Colonic mucosa (tissue), 4 donors: ENCODE results near the gene RAB11FIP4. TPM values are rescaled to one million over a fixed set of nuclear protein-coding genes. Genes with fewer than 3 reads are reported as not detected.

ENCODE experiments used
- DNase-seq: peaks from one replicate; pipeline ENCODE4 v3.0.0-alpha.2; 2020
- H3K27ac ChIP-seq: fragments of 200-600 bp; one replicate; pipeline ENCODE4 v1.8.0; 2021
- H3K27me3 ChIP-seq: fragments of 200-600 bp; one replicate; pipeline ENCODE4 v1.8.0; 2021
- H3K36me3 ChIP-seq: fragments of 200-600 bp; one replicate; pipeline ENCODE4 v1.8.0; 2021
- H3K4me1 ChIP-seq: fragments of 200-600 bp; one replicate; pipeline ENCODE4 v1.8.0; 2021; ENCODE audit warnings: mild to moderate bottlenecking
- H3K4me3 ChIP-seq: fragments of 200-600 bp; one replicate; pipeline ENCODE4 v1.8.0; 2021
- H3K9ac ChIP-seq, 2 donors: one replicate each; pipeline ENCODE4 v1.7.0; 2013; ENCODE audit warnings: control low read depth in 2 of 2, low read depth in 2 of 2, low read length in 2 of 2
- H3K9me3 ChIP-seq: fragments of 200-600 bp; one replicate; pipeline ENCODE4 v1.8.0; 2021
- intact Hi-C: fragments of 100-400 bp; cut with DNase I; formaldehyde crosslinking; loops from one replicate; pipeline ENCODE4 v1.14.1; 2022
- total RNA-seq, 2 donors: library from RNA; stranded (reverse); fragmentation: NEBNext Ultra II Directional in 1 of 2; extraction: Animal tissue kit (Norgen Biotek cat#: 25700) in 1 of 2; gene quantifications; one replicate each; pipeline ENCODE4 v1.2.1, GENCODE V29; 2021
- TF ChIP-seq, protein P1 (sequence below): fragments of 200-600 bp; IDR thresholded peaks from one replicate; pipeline ENCODE4 v1.8.0; 2022; ENCODE audit warnings: antibody characterized with exemption, mild to moderate bottlenecking
- donor health status: healthy.
- donor health status: DM: no; HTN: no; CAD: no.
- donor health status: DM: no; HTN: no; CAD: no.

RAB11FIP4 gene
- total RNA-seq, 2 donors from 2014 or later, result 41.5 to 46.0 TPM

DNA sequence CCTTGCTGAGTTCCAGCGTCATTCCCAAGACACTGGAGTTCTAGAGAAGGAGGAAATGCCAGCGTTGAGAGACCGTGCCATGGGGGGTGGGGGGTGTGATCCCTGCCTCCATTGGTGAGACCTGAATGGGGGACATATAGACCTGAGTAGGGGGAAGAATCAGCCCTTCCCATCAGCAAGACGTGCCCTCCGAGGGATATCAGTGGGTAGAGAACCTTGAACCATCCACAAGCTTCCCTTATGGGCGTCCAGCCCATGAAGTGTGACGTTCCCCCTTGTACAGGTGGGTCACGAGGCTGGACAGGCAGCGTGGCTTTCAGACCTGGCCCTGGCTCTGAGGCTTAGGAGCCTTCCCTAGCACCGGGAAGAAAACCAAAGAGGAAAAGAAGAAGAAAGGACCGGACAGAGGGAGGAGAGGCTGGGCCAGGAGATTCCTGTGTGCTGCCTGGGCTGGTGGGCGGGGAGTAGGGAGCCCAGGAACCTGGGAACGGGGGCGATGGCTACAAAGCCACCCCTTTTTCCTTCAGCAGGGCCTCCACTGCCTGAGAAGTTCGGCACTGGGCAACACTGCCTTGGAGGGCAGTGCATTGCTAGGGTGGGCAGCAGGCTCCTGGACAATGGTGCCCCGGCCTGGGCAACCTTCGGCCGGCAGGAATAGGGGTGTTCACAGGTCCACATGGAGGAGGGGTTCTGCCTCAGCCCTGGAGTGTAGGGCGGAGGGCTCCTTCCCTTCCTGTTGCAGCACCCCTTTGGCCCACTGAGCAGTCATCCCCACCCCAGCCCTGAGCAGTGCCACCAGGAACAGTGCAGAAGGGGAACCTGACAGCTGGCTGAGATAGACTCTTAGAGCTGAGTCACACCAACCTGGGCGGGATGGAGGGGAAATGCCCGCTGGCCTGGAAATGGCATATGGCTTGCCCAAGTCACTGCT lies 7.2 kb downstream of the RAB11FIP4 start:
- Histone ChIP-seq H3K27ac (no peak overlapping the region), H3K36me3 (no peaks in the 10 kb centered on the region), H3K4me3 (no peak overlapping the region), H3K4me1 (no peaks in the 10 kb centered on the region), H3K27me3 (no peaks in the 10 kb centered on the region), H3K9ac (no peak overlapping the region), H3K9me3 (no peaks in the 10 kb centered on the region)
- no peak for DNase-seq
- TF ChIP-seq, protein P1, sequence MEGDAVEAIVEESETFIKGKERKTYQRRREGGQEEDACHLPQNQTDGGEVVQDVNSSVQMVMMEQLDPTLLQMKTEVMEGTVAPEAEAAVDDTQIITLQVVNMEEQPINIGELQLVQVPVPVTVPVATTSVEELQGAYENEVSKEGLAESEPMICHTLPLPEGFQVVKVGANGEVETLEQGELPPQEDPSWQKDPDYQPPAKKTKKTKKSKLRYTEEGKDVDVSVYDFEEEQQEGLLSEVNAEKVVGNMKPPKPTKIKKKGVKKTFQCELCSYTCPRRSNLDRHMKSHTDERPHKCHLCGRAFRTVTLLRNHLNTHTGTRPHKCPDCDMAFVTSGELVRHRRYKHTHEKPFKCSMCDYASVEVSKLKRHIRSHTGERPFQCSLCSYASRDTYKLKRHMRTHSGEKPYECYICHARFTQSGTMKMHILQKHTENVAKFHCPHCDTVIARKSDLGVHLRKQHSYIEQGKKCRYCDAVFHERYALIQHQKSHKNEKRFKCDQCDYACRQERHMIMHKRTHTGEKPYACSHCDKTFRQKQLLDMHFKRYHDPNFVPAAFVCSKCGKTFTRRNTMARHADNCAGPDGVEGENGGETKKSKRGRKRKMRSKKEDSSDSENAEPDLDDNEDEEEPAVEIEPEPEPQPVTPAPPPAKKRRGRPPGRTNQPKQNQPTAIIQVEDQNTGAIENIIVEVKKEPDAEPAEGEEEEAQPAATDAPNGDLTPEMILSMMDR, result no peak
- intact Hi-C loops, result no loop called here

DNA sequence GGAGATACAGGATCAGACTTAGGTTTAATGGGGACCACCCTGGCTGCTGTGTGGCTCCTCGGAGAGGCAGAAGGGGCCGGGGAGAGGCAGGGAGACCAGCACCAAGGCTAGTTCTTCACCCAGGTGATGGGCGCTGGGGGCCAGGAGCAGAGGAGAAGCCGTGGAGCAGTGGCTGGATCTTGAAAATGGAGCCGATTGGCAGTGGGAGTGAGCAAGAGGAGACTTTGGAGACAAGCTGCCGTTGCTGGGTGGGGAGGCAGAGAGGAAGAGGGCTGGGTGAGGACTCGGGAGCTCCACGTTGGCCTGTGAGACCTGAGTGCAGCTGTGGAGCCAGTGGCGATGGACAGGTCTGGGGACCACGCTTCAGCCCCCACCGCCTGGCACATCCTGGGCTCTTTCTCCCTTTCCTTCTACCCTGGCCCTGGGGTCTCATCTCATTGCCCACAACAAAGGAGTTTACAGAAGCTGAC lies 9.0 kb downstream of the RAB11FIP4 start:
- intact Hi-C loops, result no loop called here
- TF ChIP-seq, protein P1, result no peak
- Histone ChIP-seq H3K4me3 (no peak overlapping the region), H3K9me3 (no peaks in the 10 kb centered on the region), H3K27ac (no peak overlapping the region), H3K27me3 (no peaks in the 10 kb centered on the region), H3K36me3 (no peaks in the 10 kb centered on the region), H3K4me1 (no peaks in the 10 kb centered on the region), H3K9ac (no peak overlapping the region)
- no peak for DNase-seq

DNA sequence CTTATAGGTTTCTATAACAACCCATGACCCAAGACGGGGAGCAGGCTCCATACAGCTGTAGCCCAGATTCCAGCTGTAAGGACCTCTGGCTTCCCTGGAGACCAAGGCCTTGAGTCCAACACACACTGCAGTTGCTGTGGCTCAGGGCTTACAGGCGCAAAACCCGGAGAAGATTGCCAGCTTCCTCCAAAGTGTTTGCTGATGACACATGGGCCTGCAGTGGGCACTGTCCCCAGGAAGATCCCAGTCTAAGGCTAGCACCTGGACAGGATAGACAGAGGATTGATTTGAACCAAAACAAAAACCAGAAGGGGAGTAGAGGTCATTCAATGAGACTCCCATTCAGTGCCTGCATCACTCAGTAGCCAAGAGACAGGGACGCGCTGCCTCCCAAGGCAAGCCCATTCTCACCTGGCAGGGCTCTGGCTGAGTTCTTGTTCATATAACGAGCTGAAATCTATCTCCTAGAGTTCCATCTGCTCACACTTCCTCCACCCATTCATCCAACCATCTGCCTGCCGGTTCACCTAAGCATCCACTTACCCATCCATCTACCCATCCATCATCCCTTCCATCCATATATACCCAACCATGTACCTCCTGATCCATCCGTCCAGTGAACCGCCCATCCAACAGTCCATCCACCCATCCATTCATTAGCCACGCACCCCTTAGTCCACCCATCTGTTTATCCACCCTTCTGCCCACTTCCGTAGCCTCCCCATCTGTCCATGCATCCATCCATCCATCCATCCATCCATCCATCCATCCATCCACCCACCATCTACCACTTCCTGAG lies 10.2 kb downstream of the RAB11FIP4 start:
- H3K27me3 ChIP-seq, result no peaks in the 10 kb centered on the region
- no peaks in the 10 kb centered on the region for H3K36me3 ChIP-seq
- H3K4me1 ChIP-seq, result no peaks in the 10 kb centered on the region
- DNase-seq, result no peak
- H3K27ac ChIP-seq, result no peak overlapping the region
- H3K9me3 ChIP-seq, result no peaks in the 10 kb centered on the region
- TF ChIP-seq, protein P1, result no peak
- no peak overlapping the region for H3K4me3 ChIP-seq
- intact Hi-C loops, result no loop called here
- no peak overlapping the region for H3K9ac ChIP-seq

DNA sequence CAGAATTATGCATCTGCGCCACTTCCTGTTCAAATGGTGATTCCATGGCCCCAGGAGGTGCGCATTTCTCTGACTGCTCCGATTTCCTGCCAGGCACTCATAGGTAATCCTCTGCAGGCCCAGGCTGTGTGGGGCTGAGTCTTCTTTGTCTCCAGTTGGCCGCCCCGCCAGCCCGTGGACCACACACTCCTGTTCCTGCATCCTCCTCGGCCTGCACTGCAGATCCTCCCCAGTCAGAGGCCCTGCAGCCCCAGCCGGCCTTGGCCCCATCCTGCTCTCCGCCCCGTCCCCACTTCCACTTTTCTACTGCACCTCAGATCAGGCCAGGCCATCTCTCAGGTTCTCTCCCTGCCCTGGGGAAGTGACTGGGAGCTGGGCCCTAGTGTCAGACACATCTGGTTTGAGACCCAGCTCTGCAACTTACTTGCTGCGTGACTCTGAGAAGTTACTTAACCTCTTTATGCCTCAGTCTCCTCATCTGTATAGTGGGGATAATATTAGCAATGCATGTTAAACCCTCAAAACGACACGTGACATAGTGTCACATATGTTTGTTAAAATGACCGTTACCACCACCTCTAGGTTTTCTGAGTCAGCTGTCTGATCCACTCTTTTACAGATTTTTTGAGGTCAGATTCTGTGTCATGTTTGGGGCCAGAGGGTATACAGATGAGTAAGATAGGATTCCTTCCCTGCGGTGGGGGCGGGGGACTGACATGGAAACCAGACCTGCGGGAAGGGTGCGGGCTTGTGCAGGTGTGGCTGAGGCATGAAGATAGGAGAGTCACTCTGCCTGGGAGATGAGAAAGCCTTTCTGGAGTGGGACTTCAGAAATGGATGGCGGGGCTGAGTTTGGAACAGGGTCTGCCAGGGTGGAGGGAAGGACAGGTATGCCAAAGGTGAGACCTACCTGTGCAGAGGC lies 12.8 kb downstream of the RAB11FIP4 start:
- intact Hi-C loops, result no loop called here
- Histone ChIP-seq H3K9me3 (no peaks in the 10 kb centered on the region), H3K4me3 (no peak overlapping the region), H3K9ac (no peak overlapping the region), H3K4me1 (no peaks in the 10 kb centered on the region), H3K36me3 (no peaks in the 10 kb centered on the region), H3K27me3 (no peaks in the 10 kb centered on the region), H3K27ac (no peak overlapping the region)
- DNase-seq, result no peak
- TF ChIP-seq, protein P1, result no peak
